Activated B cell treated with CpG ODN at 0.5 μM for 24 hours (primary cell): ENCODE data around the gene OBSL1. TPM values are rescaled to one million over a fixed set of nuclear protein-coding genes. Genes with fewer than 3 reads are reported as not detected.

ENCODE experiments used
- ATAC-seq: fragments of 200-7000 bp; cut with Tn5 transposase; one replicate; pipeline ENCODE4 v1.10.0; 2021; ENCODE audit warnings: low read depth, mild to moderate bottlenecking, moderate library complexity
- CTCF ChIA-PET: fragments of 350-600 bp; sonication (Branson Sonifier 250); formaldehyde crosslinking; loops from one replicate; lab custom pipeline; 2021; ENCODE audit warnings: antibody characterized with exemption; lab: Charles Lee
- POLR2A ChIA-PET: fragments of 350-600 bp; sonication (Branson Sonifier 250); formaldehyde crosslinking; loops from one replicate; lab custom pipeline; 2021; ENCODE audit warnings: antibody characterized with exemption; lab: Charles Lee
- DNase-seq: peaks from one replicate; pipeline ENCODE4 v3.0.0; 2022
- H3K27ac Mint-ChIP-seq: one replicate; pipeline ENCODE4 v1.8.0; 2020; ENCODE audit warnings: mixed read lengths
- H3K27me3 Mint-ChIP-seq: one replicate; pipeline ENCODE4 v1.8.0; 2021; ENCODE audit warnings: mixed read lengths
- H3K36me3 Mint-ChIP-seq: one replicate; pipeline ENCODE4 v1.8.0; 2021; ENCODE audit warnings: low read depth, mixed read lengths
- H3K4me1 Mint-ChIP-seq: one replicate; pipeline ENCODE4 v1.8.0; 2021; ENCODE audit warnings: mixed read lengths
- H3K4me3 Mint-ChIP-seq: one replicate; pipeline ENCODE4 v1.8.0; 2020; ENCODE audit warnings: mild to moderate bottlenecking, mixed read lengths
- H3K9me3 Mint-ChIP-seq: one replicate; pipeline ENCODE4 v1.8.0; 2020; ENCODE audit warnings: mixed read lengths
- intact Hi-C: fragments of 100-400 bp; cut with micrococcal nuclease; formaldehyde crosslinking; loops from one replicate; pipeline ENCODE4 v1.15.1; 2024
- total RNA-seq: library from RNA; stranded (reverse); gene quantifications from 2 replicates; pipeline ENCODE4 v1.2.3, GENCODE V29; 2022
- TF ChIP-seq, protein P1 (sequence below): fragments of 200-600 bp; IDR thresholded peaks from one replicate; pipeline ENCODE4 v1.8.0; 2022; ENCODE audit warnings: antibody characterized with exemption, mild to moderate bottlenecking

The OBSL1 gene
- total RNA-seq, 1 donor from 2014 or later: not detected

GRCh38 chr2:219611866-219612576 lies 40.7 kb upstream of the OBSL1 start:
- no peak overlapping the region for H3K27ac Mint-ChIP-seq
- no peaks in the 10 kb centered on the region for H3K9me3 Mint-ChIP-seq
- peaks cover 70% of the 10 kb centered on the region for H3K36me3 Mint-ChIP-seq
- ATAC-seq (no peak), DNase-seq (no peak)
- POLR2A ChIA-PET: no interaction called here
- H3K4me1 Mint-ChIP-seq: peaks cover 12% of the 10 kb centered on the region
- H3K27me3 Mint-ChIP-seq: no peaks in the 10 kb centered on the region
- CTCF ChIA-PET: no interaction called here
- TF ChIP-seq, protein P1, sequence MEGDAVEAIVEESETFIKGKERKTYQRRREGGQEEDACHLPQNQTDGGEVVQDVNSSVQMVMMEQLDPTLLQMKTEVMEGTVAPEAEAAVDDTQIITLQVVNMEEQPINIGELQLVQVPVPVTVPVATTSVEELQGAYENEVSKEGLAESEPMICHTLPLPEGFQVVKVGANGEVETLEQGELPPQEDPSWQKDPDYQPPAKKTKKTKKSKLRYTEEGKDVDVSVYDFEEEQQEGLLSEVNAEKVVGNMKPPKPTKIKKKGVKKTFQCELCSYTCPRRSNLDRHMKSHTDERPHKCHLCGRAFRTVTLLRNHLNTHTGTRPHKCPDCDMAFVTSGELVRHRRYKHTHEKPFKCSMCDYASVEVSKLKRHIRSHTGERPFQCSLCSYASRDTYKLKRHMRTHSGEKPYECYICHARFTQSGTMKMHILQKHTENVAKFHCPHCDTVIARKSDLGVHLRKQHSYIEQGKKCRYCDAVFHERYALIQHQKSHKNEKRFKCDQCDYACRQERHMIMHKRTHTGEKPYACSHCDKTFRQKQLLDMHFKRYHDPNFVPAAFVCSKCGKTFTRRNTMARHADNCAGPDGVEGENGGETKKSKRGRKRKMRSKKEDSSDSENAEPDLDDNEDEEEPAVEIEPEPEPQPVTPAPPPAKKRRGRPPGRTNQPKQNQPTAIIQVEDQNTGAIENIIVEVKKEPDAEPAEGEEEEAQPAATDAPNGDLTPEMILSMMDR: no peak
- intact Hi-C loops: no loop called here
- H3K4me3 Mint-ChIP-seq: no peak overlapping the region

- ChIA-PET CTCF (no interaction called here), POLR2A (no interaction called here)
- no peaks in the 10 kb centered on the region for H3K9me3 Mint-ChIP-seq
- no peak overlapping the region for H3K4me3 Mint-ChIP-seq
- TF ChIP-seq, protein P1: no peak
- no peak for DNase-seq
- peaks cover 77% of the 10 kb centered on the region for H3K36me3 Mint-ChIP-seq
- intact Hi-C loops: no loop called here
- no peak for ATAC-seq
- no peak overlapping the region for H3K27ac Mint-ChIP-seq
- H3K27me3 Mint-ChIP-seq: no peaks in the 10 kb centered on the region
- peaks cover 12% of the 10 kb centered on the region for H3K4me1 Mint-ChIP-seq
Measured at GRCh38 chr2:219611306-219611705, 40.0 kb upstream of the OBSL1 start.

- intact Hi-C loops: no loop called here
- no peaks in the 10 kb centered on the region for H3K27me3 Mint-ChIP-seq
- no peak overlapping the region for H3K27ac Mint-ChIP-seq
- TF ChIP-seq, protein P1: no peak
- DNase-seq: no peak
- H3K4me1 Mint-ChIP-seq: peaks cover 15% of the 10 kb centered on the region
- peaks cover 78% of the 10 kb centered on the region for H3K36me3 Mint-ChIP-seq
- H3K9me3 Mint-ChIP-seq: no peaks in the 10 kb centered on the region
- ChIA-PET POLR2A (no interaction called here), CTCF (no interaction called here)
- ATAC-seq: no peak
- no peak overlapping the region for H3K4me3 Mint-ChIP-seq
Measured at GRCh38 chr2:219609149-219609750, 37.9 kb upstream of the OBSL1 start.

GRCh38 chr2:219608399-219608964 lies 37.1 kb upstream of the OBSL1 start:
- ChIA-PET CTCF (no interaction called here), POLR2A (no interaction called here)
- no peaks in the 10 kb centered on the region for H3K9me3 Mint-ChIP-seq
- no peak for DNase-seq
- H3K27ac Mint-ChIP-seq: no peak overlapping the region
- TF ChIP-seq, protein P1: no peak
- H3K36me3 Mint-ChIP-seq: peaks cover 81% of the 10 kb centered on the region
- peaks cover 23% of the 10 kb centered on the region for H3K4me1 Mint-ChIP-seq
- no peak for ATAC-seq
- no peak overlapping the region for H3K4me3 Mint-ChIP-seq
- intact Hi-C loops: no loop called here
- no peaks in the 10 kb centered on the region for H3K27me3 Mint-ChIP-seq

GRCh38 chr2:219607931-219608330 lies 36.6 kb upstream of the OBSL1 start:
- Mint-ChIP-seq H3K4me3 (no peak overlapping the region), H3K27me3 (no peaks in the 10 kb centered on the region), H3K27ac (no peak overlapping the region), H3K4me1 (peaks cover 25% of the 10 kb centered on the region), H3K36me3 (peaks cover 80% of the 10 kb centered on the region), H3K9me3 (no peaks in the 10 kb centered on the region)
- intact Hi-C loops: no loop called here
- ATAC-seq (no peak), DNase-seq (no peak)
- ChIA-PET POLR2A (no interaction called here), CTCF (no interaction called here)
- TF ChIP-seq, protein P1: no peak
